ENCODE results near the gene RYR1.
"Not testable (repeated sequence)": the region's sequence is repeated elsewhere in the genome, so short reads cannot be mapped to it uniquely, and the experiment has no call there.

The RYR1 gene

GRCh38 chr19:38565691-38566105 lies 132.2 kb downstream of the RYR1 start:
- no peak overlapping the region for H3K27ac ChIP-seq
- DNase-seq: no peak
- H3K36me3 ChIP-seq: no peaks in the 10 kb centered on the region
- no peak for TF ChIP-seq CTCF (IDR thresholded peaks at IDR 0.05; ENCODE audit: low read depth, low read length)
- no peak overlapping the region for H3K4me3 ChIP-seq (ENCODE audit: low read depth, low read length)
- H3K9me3 ChIP-seq (ENCODE audit: severe bottlenecking): no peaks in the 10 kb centered on the region
- no peaks in the 10 kb centered on the region for H3K27me3 ChIP-seq (ENCODE audit: insufficient read depth, low read depth, severe bottlenecking)

- H3K36me3 ChIP-seq: no peaks in the 10 kb centered on the region
- TF ChIP-seq CTCF (IDR thresholded peaks at IDR 0.05; ENCODE audit: low read depth, low read length): no peak
- no peak overlapping the region for H3K4me3 ChIP-seq (ENCODE audit: low read depth, low read length)
- no peak for DNase-seq
- no peaks in the 10 kb centered on the region for H3K27me3 ChIP-seq (ENCODE audit: insufficient read depth, low read depth, severe bottlenecking)
- H3K27ac ChIP-seq: no peak overlapping the region
- no peaks in the 10 kb centered on the region for H3K9me3 ChIP-seq (ENCODE audit: severe bottlenecking)
These were observed 136.0 kb downstream of the RYR1 start for GRCh38 chr19:38569368-38569983.

- H3K27me3 ChIP-seq (ENCODE audit: insufficient read depth, low read depth, severe bottlenecking): no peaks in the 10 kb centered on the region
- no peak overlapping the region for H3K4me3 ChIP-seq (ENCODE audit: low read depth, low read length)
- H3K9me3 ChIP-seq (ENCODE audit: severe bottlenecking): no peaks in the 10 kb centered on the region
- no peak overlapping the region for H3K27ac ChIP-seq
- H3K36me3 ChIP-seq: no peaks in the 10 kb centered on the region
- TF ChIP-seq CTCF (IDR thresholded peaks at IDR 0.05; ENCODE audit: low read depth, low read length): no peak
- no peak for DNase-seq
These were observed 138.2 kb downstream of the RYR1 start for GRCh38 chr19:38571682-38572081.

GRCh38 chr19:38577826-38578225 lies 144.3 kb downstream of the RYR1 start:
- no peak for TF ChIP-seq CTCF (IDR thresholded peaks at IDR 0.05; ENCODE audit: low read depth, low read length)
- H3K27ac ChIP-seq: no peak overlapping the region
- DNase-seq: no peak

GRCh38 chr19:38579304-38579703 lies 145.8 kb downstream of the RYR1 start:
- not testable (repeated sequence) for H3K4me3 ChIP-seq (ENCODE audit: low read depth, low read length); H3K9me3 ChIP-seq (ENCODE audit: severe bottlenecking); H3K36me3 ChIP-seq; H3K27me3 ChIP-seq (ENCODE audit: insufficient read depth, low read depth, severe bottlenecking); DNase-seq; H3K27ac ChIP-seq

More at GRCh38 chr19:38577826-38578225, 144.3 kb downstream of the RYR1 start:
- Histone ChIP-seq H3K9me3 (ENCODE audit: severe bottlenecking) (no peaks in the 10 kb centered on the region), H3K4me3 (ENCODE audit: low read depth, low read length) (no peak overlapping the region), H3K36me3 (no peaks in the 10 kb centered on the region), H3K27me3 (ENCODE audit: insufficient read depth, low read depth, severe bottlenecking) (no peaks in the 10 kb centered on the region)

- no peak for DNase-seq
- no peaks in the 10 kb centered on the region for H3K9me3 ChIP-seq (ENCODE audit: severe bottlenecking)
- H3K4me3 ChIP-seq (ENCODE audit: low read depth, low read length): no peak overlapping the region
- H3K36me3 ChIP-seq: no peaks in the 10 kb centered on the region
- H3K27ac ChIP-seq: no peak overlapping the region
- no peaks in the 10 kb centered on the region for H3K27me3 ChIP-seq (ENCODE audit: insufficient read depth, low read depth, severe bottlenecking)
- no peak for TF ChIP-seq CTCF (IDR thresholded peaks at IDR 0.05; ENCODE audit: low read depth, low read length)
These were observed 146.6 kb downstream of the RYR1 start for GRCh38 chr19:38580080-38580479.
